GM18505 (cell line): ENCODE results near the gene TBCD.

ENCODE experiments used
- ATAC-seq: cut with Tn5 transposase; IDR thresholded peaks from one replicate; pipeline ENCODE4 v1.9.1; 2021; ENCODE audit not compliant: unreplicated experiment
- POLR2A ChIP-seq: IDR thresholded peaks from 4 replicates; pipeline ENCODE4 v1.6.1; 2011; ENCODE audit warnings: borderline replicate concordance; ENCODE audit not compliant: insufficient read depth, insufficient read length; ENCODE audit errors: extremely low read depth

Gene TBCD

DNA sequence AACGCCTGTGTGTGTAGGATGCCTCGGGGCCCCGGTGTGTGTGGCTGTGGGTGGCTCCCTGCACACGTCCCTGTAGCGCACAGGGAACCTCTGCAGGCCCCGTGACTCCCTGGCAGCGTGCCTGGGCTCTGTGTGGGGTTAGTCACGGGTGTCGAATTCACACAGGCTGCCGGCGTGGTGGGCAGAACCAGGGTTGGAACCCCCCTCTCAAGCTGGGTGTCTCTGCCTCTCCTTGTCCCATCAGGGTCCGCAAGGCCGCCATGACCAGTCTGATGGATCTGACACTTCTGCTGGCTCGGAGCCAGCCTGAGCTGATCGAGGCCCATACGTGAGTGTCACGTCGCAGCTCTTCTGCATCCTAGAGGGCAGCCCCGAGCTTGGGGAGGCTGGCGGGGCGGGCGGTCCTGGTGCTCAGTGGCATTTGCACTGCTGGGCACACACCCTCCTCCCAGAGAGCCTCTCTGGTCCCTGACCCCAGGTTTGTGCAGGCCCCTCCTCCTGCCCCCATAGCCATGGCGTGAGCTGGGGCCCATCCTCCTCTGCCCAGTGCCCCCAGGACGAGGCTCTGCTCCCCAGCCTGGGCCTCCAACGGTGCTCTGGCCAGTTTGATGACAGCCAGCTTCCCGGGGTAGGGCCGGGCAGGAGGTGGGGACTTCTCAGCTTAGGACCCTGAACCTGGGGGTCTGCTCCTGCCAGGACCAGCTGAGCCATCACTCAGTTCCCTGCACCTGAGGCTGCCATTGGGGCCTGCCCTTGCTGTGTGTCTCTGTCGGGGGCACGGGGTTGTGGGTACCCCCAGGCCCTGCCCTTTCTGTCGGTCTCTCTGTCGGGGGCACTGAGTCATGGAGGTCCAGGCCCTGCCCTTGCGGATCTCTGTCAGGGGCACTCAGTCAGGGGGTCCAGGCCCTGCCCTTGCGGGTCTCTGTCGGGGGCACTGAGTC, 176.1 kb downstream of the TBCD start:
- ATAC-seq = no peak
- TF ChIP-seq POLR2A = no peak

DNA sequence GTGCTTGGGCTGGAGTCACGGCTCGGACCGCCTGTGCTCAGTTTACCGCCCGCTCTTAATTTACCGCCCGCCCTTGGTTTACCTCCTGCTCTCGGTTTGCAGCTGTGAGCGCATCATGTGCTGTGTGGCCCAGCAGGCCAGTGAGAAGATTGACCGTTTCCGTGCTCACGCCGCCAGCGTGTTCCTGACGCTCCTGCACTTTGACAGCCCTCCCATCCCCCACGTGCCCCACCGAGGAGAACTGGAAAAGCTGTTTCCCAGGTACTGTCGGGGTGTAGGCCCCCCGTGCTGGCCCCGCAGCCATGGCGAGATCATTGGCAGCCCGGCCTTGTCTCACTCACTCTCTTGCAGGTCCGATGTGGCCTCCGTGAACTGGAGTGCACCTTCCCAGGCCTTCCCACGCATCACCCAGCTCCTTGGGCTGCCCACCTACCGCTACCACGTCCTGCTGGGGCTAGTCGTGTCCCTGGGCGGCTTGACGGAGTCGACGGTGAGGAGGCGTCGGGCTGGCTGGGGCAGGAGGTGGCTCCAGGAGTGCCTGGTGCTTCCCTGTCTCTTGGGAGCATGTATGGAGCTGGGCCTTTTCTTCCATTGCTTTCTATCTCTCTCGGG, 177.3 kb downstream of the TBCD start:
- TF ChIP-seq POLR2A = no peak

DNA sequence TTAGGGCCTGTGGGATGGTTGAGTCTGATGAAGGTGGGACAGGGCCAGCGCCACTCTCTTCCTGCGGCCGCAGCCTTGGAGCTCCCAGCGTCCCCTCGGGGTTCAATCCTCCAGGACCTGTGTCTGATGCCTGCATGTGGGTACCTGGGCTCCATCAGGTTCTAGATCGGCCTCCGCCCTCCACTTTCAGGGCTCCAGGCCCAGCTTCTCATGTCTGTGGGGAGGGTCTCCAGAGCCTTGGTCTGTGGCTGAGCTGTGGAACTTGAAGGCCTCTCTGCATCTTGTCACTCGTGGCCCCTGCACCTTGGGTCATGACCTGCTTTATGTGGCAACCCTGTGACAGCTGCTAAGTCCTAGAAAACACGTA, 177.8 kb downstream of the TBCD start:
- no peak for ATAC-seq
- no peak for TF ChIP-seq POLR2A

More for the DNA sequence above, 177.3 kb downstream of the TBCD start:
- ATAC-seq = no peak

DNA sequence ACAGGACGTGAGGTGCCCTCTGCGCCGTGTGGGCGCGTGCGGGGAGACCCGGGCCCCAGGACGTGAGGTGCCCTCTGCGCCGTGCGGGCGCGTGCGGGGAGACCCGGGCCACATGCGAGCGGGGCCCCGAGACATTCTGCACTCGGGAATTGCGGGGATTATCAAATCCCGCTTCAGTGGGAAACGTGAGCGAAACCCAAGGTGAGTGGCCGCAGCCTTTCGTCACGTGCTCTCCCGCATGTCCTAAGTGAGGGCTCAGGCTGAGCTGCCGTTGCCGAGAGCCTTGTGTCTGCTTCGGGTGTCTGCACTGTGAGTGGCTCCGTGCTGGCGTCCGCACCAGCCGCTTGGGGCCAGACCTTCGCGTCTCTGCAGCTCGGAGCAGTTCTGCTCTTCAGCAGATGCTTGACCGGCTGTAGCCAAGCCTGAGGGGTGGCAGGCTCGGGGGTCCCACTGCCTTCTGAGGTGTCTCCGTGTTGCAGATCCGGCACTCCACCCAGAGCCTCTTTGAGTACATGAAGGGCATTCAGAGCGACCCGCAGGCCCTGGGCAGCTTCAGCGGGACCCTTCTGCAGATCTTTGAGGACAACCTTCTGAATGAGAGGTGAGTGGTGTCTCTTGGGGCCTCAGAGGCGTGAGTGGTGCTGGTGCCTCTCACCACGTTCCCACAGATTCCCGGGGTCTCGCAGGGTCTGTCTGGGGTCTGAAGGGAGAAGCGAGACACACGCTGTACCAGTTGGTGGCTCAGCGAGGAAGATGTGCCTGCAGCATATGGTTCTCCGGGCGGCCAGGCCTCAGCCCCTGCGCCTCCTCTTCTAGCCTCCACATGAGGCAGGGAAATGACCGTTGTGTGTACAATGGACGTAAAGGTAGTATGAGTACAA, 178.4 kb downstream of the TBCD start:
- no peak for ATAC-seq
- no peak for TF ChIP-seq POLR2A

DNA sequence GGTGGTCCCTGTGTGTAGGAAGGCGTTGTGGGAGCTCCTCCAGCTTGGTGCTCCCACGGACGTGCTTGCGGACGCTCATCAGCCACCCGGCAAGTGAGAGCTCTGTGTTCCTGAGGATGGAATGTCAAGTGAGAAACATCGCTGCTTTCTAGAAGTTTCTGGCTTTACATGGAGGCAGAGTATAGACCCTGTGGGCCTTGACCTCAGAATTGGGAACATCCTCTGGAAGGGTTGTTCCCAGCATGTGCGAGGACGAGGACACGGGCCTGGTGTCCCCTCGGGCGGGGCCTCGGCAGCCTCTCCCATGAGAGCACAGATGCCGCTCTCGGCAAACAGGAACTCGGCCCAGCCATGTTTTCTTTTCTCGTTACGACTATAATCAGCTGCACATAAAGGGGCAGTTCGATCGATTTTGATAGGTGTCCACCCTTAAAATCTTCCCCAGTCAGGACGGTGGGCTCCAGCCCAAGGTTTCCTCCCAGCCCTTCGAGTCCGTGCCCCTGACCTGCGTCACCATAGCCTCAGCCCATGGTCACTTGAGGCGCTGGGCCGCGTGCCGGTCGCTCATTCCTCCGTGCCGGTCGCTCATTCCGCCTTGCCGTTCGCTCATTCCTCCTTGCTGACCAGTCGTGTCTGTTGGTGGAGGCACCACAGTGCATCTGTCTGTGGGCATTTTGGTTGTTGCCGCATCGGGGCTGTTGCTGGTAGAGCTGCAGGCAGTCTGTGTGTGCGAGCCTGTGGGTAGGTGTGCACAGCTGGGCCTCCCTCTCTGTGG, 179.2 kb downstream of the TBCD start:
- TF ChIP-seq POLR2A = no peak
- no peak for ATAC-seq

DNA sequence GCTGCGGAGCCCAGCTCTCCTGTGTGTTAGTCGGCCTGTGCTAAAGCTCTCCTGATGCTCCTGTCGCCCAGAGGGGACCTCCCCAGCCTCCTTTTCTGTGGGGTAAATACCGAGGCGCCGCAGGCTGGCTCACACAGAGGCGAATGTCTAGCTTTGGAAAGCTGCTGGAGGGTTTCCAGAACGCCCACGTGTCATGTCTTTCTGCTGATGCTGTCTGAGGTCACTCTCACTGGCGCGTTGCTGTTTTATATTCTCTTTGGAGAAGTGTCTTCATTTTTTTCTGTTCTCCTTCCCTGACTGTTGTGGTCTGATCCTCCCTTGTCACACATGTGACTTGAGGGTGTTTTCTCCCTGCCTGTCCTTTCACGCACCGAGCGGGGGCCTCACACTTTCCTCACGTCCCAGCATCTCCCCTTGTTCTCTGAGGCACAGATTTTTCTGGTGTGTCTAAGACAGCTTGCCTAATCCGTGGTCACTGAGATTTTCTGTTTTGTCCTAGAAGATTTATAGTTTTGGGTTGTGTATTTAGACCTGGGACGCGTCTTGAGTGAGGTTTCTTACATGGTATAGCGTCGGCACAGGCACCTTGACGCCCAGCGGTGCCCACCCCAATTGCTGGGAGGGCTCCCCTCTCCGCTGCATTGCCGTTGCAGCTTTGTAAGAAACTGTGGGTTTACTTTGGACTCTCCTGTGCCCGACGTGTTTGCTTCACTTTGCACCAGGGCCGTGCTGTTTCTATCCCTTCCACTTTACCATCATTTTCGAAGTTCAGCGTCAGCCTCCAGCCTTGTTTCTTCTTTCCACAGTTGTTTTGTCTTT, 180.0 kb downstream of the TBCD start:
- ATAC-seq = no peak
- no peak for TF ChIP-seq POLR2A

DNA sequence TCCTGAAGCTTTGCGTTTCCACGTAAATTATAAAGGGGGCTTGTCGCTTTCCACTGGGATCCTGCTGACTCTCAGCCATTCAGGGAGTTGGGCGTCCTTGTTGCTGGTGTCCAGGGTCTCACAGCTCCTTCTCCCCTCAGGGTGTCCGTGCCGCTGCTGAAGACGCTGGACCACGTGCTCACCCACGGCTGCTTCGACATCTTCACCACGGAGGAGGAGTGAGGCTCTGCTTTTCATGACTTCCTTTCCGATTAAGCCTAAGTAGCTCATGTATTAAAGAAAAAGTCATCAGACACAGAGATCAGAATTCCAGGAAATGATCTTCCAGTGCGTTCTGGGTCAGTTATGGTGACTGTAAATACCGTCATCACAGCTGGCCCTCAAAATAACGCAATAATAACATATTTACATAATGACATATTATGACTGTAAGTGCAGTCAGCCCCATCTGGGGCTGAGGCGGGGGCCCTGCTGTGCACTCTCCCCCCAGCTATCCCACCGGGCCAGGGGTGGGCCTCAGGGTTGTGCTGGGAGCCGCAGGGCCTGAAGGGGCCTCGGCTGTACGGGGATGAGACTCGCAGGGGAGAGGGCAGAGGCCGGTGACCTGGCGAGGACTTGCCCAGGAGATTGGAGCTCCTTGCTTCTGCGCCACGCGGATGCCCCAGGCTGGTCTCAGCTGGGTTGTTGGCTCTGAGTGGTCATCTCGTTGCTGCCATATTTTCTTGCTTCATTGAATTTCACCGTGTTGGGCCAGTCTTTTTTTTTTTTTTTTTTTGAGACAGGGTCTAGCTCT, 180.8 kb downstream of the TBCD start:
- no peak for TF ChIP-seq POLR2A
- ATAC-seq = no peak

DNA sequence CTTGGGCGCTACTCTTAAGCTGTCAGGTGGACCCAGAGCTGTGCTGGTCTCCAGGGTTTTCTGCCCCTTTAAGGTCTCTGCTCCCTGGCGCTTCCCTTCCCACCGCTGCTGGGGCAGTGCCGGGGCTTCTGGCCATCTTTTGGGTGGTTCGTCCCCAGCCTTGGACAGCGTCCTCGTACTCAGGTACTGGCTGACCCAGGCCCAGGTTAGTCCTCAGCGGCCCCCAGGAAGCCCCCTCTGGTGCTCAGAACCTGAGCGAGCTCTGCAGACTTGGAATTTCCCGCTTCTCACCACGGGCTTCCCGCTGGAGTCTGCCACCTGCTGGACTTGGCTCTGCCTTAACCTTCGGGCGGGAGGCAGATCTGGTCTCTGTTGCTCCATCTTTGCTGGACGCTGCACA, 182.0 kb downstream of the TBCD start:
- ATAC-seq = no peak
- TF ChIP-seq POLR2A = no peak

DNA sequence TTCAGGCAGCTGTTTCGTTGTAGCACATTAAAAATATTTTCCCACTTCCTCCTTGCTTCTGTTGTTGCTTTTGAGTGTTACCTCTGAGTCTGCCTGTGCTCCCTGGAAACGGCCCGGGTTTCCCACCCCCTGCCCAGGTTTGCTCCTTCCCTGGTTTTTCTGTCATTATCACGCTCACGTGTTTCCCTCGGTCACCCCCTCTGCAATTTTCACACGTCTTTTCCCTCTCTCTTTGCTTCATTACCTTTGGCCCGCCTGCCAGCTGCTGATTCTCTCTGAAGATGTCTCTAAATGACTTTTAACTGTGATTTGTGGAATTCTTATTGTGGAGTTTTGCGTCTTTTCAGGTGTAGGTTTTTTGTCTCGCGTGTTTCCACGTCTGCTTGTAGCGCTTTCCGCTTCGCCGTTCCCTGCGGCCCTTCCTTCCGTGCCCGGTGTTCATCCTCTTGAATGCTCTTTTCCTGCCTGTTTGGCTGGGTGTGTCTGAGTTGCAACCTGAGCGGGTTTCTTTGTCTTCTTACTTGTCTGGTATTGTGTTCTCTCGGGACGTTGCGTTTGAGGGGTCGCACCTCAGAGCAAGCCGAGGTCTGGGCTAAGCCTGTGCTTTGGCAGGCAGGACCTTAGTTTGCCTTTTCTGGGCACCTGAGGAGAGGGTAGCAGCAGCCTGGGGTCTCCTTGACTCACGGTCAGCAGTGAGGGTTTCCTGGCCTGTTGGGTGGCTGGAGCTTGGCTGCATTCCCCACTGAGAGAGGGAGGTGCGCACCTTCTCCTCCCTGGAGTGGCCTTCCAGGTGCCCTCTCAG, 184.3 kb downstream of the TBCD start:
- ATAC-seq = no peak
- TF ChIP-seq POLR2A = no peak

DNA sequence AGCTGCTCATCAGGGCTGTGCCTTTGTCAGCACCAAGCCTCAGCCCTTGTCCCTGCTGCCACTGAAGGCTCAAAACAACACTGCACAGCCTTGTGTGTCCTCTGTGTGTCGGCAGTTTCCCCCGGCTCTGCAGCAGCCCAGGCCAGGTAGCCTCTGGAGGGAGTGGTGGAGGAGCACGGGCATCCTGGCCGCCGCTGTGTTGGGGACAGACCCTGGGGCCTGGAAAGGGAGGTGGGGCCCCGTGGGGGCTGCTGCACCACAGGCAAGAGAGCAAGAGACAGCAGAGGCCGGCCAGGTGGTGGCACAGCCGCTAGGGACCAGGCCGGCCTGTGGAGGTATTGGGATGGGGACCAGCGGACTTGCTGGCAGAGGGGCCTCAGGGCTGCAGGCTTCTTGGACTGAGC, 184.9 kb downstream of the TBCD start:
- no peak for ATAC-seq
- no peak for TF ChIP-seq POLR2A
